ENCODE data around the gene RTN4RL1. TPM values are rescaled to one million over a fixed set of nuclear protein-coding genes. Genes with fewer than 3 reads are reported as not detected.

Gene RTN4RL1
- polyA plus RNA-seq, 1 donor (not counting 4 experiments of a cell fraction or from before 2014, with no cell fraction given), result 2.3 TPM

DNA sequence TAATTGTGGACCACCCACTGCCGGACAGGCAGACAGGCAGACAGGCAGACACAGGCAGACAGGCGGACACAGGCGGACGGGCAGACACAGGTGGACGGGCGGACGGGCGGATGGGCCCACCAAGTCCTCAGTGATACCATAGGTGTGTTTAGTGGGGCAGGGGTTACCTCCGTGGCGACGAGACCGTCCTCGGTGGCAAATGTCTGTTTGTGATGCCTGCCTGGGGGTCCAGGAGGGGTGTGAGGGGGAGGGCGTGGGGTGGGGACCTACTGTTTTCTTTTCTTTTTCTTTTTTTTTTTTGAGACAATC, 76.7 kb downstream of the RTN4RL1 start:
- Histone ChIP-seq H3K36me3 (ENCODE audit: control insufficient read depth in 2 of 2, extremely low read depth in 1 of 2, insufficient read depth in 2 of 2, low read length in 2 of 2) (no peaks in the 10 kb centered on the region), H3K4me1 (ENCODE audit: control insufficient read depth, extremely low read depth, insufficient read depth, low read length) (no peaks in the 10 kb centered on the region), H3K9ac (ENCODE audit: control insufficient read depth, extremely low read depth, insufficient read depth, low read length) (no peak overlapping the region), H3K9me1 (ENCODE audit: control insufficient read depth, extremely low read depth, insufficient read depth, low read length) (no peaks in the 10 kb centered on the region), H3K79me2 (ENCODE audit: control insufficient read depth, insufficient read depth, low read length) (no peaks in the 10 kb centered on the region), H4K20me1 (ENCODE audit: control insufficient read depth, extremely low read depth, insufficient read depth, low read length) (no peaks in the 10 kb centered on the region), H3K27me3 (ENCODE audit: control insufficient read depth, extremely low read depth, insufficient read depth, low read length) (no peaks in the 10 kb centered on the region), H3K4me2 (ENCODE audit: control insufficient read depth, extremely low read depth, insufficient read depth, low read depth, low read length) (no peak overlapping the region), H2AFZ (ENCODE audit: control insufficient read depth, low read length) (no peak overlapping the region), H3K9me3 (ENCODE audit: control insufficient read depth, low read depth, low read length) (no peaks in the 10 kb centered on the region), H3K4me3 (ENCODE audit: control insufficient read depth in 2 of 3, extremely low read depth in 1 of 3, insufficient read depth in 2 of 3, low read depth in 1 of 3, low read length in 3 of 3) (no peak overlapping the region), H3K27ac (ENCODE audit: control insufficient read depth, insufficient read depth, low read length) (no peak overlapping the region)
- no peak for FAIRE-seq
- dilution Hi-C loops (cut with MboI; ENCODE audit: extremely low pct_ligation_motif_present, low sequenced_read_pairs), result no loop called here
- TF ChIP-seq, protein P1, sequence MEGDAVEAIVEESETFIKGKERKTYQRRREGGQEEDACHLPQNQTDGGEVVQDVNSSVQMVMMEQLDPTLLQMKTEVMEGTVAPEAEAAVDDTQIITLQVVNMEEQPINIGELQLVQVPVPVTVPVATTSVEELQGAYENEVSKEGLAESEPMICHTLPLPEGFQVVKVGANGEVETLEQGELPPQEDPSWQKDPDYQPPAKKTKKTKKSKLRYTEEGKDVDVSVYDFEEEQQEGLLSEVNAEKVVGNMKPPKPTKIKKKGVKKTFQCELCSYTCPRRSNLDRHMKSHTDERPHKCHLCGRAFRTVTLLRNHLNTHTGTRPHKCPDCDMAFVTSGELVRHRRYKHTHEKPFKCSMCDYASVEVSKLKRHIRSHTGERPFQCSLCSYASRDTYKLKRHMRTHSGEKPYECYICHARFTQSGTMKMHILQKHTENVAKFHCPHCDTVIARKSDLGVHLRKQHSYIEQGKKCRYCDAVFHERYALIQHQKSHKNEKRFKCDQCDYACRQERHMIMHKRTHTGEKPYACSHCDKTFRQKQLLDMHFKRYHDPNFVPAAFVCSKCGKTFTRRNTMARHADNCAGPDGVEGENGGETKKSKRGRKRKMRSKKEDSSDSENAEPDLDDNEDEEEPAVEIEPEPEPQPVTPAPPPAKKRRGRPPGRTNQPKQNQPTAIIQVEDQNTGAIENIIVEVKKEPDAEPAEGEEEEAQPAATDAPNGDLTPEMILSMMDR (optimal IDR thresholded peaks at IDR 0.05 in 1 of 3, IDR thresholded peaks at IDR 0.05 in 1 of 3, conservative IDR thresholded peaks at IDR 0.05 in 1 of 3; ENCODE audit: extremely low read depth in 1 of 3, insufficient read depth in 2 of 3, low read length in 3 of 3), result no peak
- TF ChIP-seq EZH2 (IDR thresholded peaks at IDR 0.05; ENCODE audit: low read length), result no peak
- DNase-seq (ENCODE audit: low read depth, low spot score), result no peak

DNA sequence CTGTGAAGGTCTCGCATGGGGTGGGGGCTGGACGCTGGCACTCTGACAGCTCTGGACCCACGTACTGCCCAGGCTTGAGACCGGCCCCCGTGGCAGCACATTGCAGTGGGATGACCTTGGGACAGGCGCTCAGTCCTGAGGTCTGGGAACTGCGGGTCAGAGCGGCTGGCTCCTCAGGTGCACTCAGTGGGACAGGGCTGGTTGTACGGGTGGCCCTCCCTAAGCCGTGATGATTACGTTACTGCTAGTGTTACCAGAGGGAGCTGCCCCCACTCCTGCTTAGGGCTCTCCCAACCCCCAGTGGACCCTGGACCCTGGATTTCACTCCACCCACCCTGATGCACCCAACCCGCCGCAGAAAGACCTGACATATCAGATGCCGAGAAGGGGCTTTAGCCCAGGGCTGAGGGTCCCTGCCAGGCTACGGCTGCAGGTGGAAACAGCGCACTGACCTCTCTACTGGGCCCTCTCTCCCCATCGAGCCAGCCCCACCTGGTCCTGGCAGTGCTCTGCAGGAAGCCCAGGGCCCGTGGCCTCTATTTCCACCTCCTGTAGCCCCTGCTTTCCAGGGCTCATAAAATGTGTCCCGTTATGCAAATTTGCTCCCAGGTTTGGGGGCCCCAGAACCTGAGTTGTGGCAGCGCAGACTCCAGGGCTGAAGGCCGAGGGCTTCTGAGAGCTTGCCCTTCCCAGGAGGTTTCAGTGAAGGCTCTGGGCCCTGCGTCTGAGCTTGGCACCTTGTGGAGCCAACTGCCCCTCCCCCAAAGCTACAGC, 77.2 kb downstream of the RTN4RL1 start:
- TF ChIP-seq, protein P1 (optimal IDR thresholded peaks at IDR 0.05 in 1 of 3, IDR thresholded peaks at IDR 0.05 in 1 of 3, conservative IDR thresholded peaks at IDR 0.05 in 1 of 3; ENCODE audit: extremely low read depth in 1 of 3, insufficient read depth in 2 of 3, low read length in 3 of 3), result no peak
- TF ChIP-seq EZH2 (IDR thresholded peaks at IDR 0.05; ENCODE audit: low read length), result no peak
- no peak overlapping the region for H3K4me3 ChIP-seq (ENCODE audit: control insufficient read depth in 2 of 3, extremely low read depth in 1 of 3, insufficient read depth in 2 of 3, low read depth in 1 of 3, low read length in 3 of 3)
- no peak overlapping the region for H3K4me2 ChIP-seq (ENCODE audit: control insufficient read depth, extremely low read depth, insufficient read depth, low read depth, low read length)
- FAIRE-seq (no peak), DNase-seq (ENCODE audit: low read depth, low spot score) (no peak)
- dilution Hi-C loops (cut with MboI; ENCODE audit: extremely low pct_ligation_motif_present, low sequenced_read_pairs), result no loop called here
- H3K4me1 ChIP-seq (ENCODE audit: control insufficient read depth, extremely low read depth, insufficient read depth, low read length), result no peaks in the 10 kb centered on the region
- H3K79me2 ChIP-seq (ENCODE audit: control insufficient read depth, insufficient read depth, low read length), result no peaks in the 10 kb centered on the region
- no peaks in the 10 kb centered on the region for H4K20me1 ChIP-seq (ENCODE audit: control insufficient read depth, extremely low read depth, insufficient read depth, low read length)
- no peaks in the 10 kb centered on the region for H3K9me1 ChIP-seq (ENCODE audit: control insufficient read depth, extremely low read depth, insufficient read depth, low read length)
- H3K27ac ChIP-seq (ENCODE audit: control insufficient read depth, insufficient read depth, low read length), result no peak overlapping the region
- no peak overlapping the region for H2AFZ ChIP-seq (ENCODE audit: control insufficient read depth, low read length)
- H3K36me3 ChIP-seq (ENCODE audit: control insufficient read depth in 2 of 2, extremely low read depth in 1 of 2, insufficient read depth in 2 of 2, low read length in 2 of 2), result no peaks in the 10 kb centered on the region
- no peaks in the 10 kb centered on the region for H3K27me3 ChIP-seq (ENCODE audit: control insufficient read depth, extremely low read depth, insufficient read depth, low read length)
- no peak overlapping the region for H3K9ac ChIP-seq (ENCODE audit: control insufficient read depth, extremely low read depth, insufficient read depth, low read length)
- no peaks in the 10 kb centered on the region for H3K9me3 ChIP-seq (ENCODE audit: control insufficient read depth, low read depth, low read length)

All from keratinocyte (primary cell).